ENCODE measurements around the gene UBE2Q2. TPM values are rescaled to one million over a fixed set of nuclear protein-coding genes. Genes with fewer than 3 reads are reported as not detected.

Gene UBE2Q2
- polyA plus RNA-seq, 1 experiment, result 56.8 TPM

GRCh38 chr15:75832114-75832513 lies 11.1 kb upstream of the UBE2Q2 start:
- no peak for TF ChIP-seq CTCF (IDR thresholded peaks at IDR 0.05; ENCODE audit: low read depth, low read length)
- ChIA-PET CTCF (no interaction called here), POLR2A (no interaction called here)
- no peaks in the 10 kb centered on the region for H3K9me3 ChIP-seq (ENCODE audit: control insufficient read depth, insufficient read depth, low read length)
- H3K27ac ChIP-seq (ENCODE audit: low read depth, low read length), result no peak overlapping the region
- H3K4me3 ChIP-seq (ENCODE audit: low read depth, low read length), result no peak overlapping the region
- peaks cover 2% of the 10 kb centered on the region for H3K27me3 ChIP-seq (ENCODE audit: control insufficient read depth, insufficient read depth, low read length)
- DNase-seq (ENCODE audit: low read depth, low spot score), result no peak

GRCh38 chr15:75834021-75834420 lies 9.2 kb upstream of the UBE2Q2 start:
- no peak for TF ChIP-seq CTCF (IDR thresholded peaks at IDR 0.05; ENCODE audit: low read depth, low read length)

DNA sequence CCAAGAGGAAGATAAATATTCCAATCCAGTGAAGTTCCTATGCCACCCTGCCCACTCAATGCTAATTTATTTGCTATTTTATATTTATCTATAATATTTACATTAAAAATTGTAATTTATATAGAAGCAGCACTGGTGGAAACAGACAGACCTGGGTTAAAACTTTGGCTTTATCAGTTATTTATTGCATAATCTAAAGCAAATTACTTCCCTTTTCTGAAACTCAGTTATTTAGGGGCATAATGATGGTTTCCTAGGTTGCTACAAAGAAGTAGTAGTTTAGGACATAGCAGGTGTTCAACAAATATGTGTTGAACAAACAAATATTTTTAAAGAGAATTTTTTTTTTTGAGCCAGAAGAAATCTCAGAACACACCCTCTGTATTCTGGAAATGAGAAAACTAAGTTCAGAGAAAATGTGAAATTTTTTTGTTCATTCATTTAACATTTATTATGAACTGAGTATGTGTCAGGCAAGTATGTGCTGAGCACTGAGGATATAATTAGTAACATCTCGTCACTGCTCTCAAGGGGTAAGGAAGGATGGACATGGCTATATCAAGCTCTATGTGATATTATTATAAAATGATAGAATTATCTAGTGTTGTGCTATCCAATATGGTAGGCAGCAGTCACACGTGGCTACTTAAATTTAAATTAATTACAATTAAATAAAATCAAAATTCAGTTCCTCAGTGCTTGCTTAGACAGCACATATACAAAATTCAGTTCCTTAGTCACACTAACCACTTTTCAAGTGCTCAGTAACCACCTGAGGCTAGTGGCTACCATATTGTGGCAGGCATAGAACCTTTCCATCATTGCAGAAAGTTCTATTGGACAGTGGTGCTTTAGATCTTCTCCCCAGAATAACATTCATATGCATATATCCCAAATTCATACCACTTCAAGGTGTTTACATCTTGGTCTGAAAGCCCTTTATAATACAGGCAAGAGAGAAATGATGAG lies 7.0 kb upstream of the UBE2Q2 start:
- no peak for DNase-seq (ENCODE audit: low read depth, low spot score)
- CTCF ChIA-PET, result interaction anchor here (1.1 to 1.5 kb wide), 2 partner anchors 34 to 303 kb away, joined by 3 to 4 read pairs; no protein-coding TSS in a partner anchor
- POLR2A ChIA-PET, result no interaction called here
- TF ChIP-seq CTCF (IDR thresholded peaks at IDR 0.05; ENCODE audit: low read depth, low read length), result no peak
- H3K27me3 ChIP-seq (ENCODE audit: control insufficient read depth, insufficient read depth, low read length), result no peaks in the 10 kb centered on the region
- no peaks in the 10 kb centered on the region for H3K9me3 ChIP-seq (ENCODE audit: control insufficient read depth, insufficient read depth, low read length)
- no peak overlapping the region for H3K4me3 ChIP-seq (ENCODE audit: low read depth, low read length)
- H3K27ac ChIP-seq (ENCODE audit: low read depth, low read length), result no peak overlapping the region

More at GRCh38 chr15:75834021-75834420, 9.2 kb upstream of the UBE2Q2 start:
- H3K27ac ChIP-seq (ENCODE audit: low read depth, low read length), result no peak overlapping the region
- H3K4me3 ChIP-seq (ENCODE audit: low read depth, low read length), result no peak overlapping the region
- DNase-seq (ENCODE audit: low read depth, low spot score), result no peak
- H3K27me3 ChIP-seq (ENCODE audit: control insufficient read depth, insufficient read depth, low read length), result peaks cover 2% of the 10 kb centered on the region
- ChIA-PET CTCF (no interaction called here), POLR2A (no interaction called here)
- no peaks in the 10 kb centered on the region for H3K9me3 ChIP-seq (ENCODE audit: control insufficient read depth, insufficient read depth, low read length)

DNA sequence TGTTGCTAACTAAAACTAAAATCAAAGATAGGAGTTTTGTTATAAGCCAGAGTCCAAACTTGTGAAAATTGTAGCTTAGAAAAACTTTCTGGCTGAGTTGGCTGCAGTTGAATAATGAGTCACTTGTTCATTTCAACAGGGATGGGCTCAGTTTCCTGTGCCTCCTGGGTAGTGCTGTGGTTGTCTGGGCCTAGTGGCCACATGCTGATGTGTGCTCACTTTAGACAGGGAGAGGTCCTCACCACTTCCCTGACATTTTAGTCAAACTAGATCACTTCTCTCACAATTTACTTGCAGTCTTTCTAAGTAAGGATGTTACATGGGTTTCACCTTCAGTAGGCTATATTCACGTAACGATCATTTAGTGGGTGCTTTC lies 6.3 kb upstream of the UBE2Q2 start:
- DNase-seq (ENCODE audit: low read depth, low spot score), result no peak
- ChIA-PET POLR2A (no interaction called here), CTCF (interaction anchor here (1.1 to 1.5 kb wide), 2 partner anchors 35 to 302 kb away, joined by 3 to 4 read pairs; no protein-coding TSS in a partner anchor)
- Histone ChIP-seq H3K27ac (ENCODE audit: low read depth, low read length) (no peak overlapping the region), H3K27me3 (ENCODE audit: control insufficient read depth, insufficient read depth, low read length) (no peaks in the 10 kb centered on the region), H3K9me3 (ENCODE audit: control insufficient read depth, insufficient read depth, low read length) (no peaks in the 10 kb centered on the region), H3K4me3 (ENCODE audit: low read depth, low read length) (no peak overlapping the region)
- TF ChIP-seq CTCF (IDR thresholded peaks at IDR 0.05; ENCODE audit: low read depth, low read length), result no peak

GRCh38 chr15:75840659-75841058 lies 2.6 kb upstream of the UBE2Q2 start:
- no peak for TF ChIP-seq CTCF (IDR thresholded peaks at IDR 0.05; ENCODE audit: low read depth, low read length)
- Histone ChIP-seq H3K9me3 (ENCODE audit: control insufficient read depth, insufficient read depth, low read length) (no peaks in the 10 kb centered on the region), H3K27me3 (ENCODE audit: control insufficient read depth, insufficient read depth, low read length) (no peaks in the 10 kb centered on the region), H3K4me3 (ENCODE audit: low read depth, low read length) (no peak overlapping the region), H3K27ac (ENCODE audit: low read depth, low read length) (no peak overlapping the region)
- DNase-seq (ENCODE audit: low read depth, low spot score), result no peak
- POLR2A ChIA-PET, result no interaction called here
- CTCF ChIA-PET, result no interaction called here

Measured in AG04450 (cell line).